ENCODE results near the gene COG1.

- no peak for TF ChIP-seq CTCF (conservative IDR thresholded peaks at IDR 0.05; ENCODE audit: low read length)
- TF ChIP-seq EZH2phosphoT487 (IDR thresholded peaks at IDR 0.05; ENCODE audit: borderline replicate concordance, low read depth, low read length) = no peak
Measured at GRCh38 chr17:73200476-73200875, 7.6 kb downstream of the COG1 start.
